Sigmoid colon (tissue), 7 donors: ENCODE data around the gene GOLGA7B. TPM values are rescaled to one million over a fixed set of nuclear protein-coding genes. Genes with fewer than 3 reads are reported as not detected.
A peak's percentile ranks its signal among the peaks of the same experiment; 100 is the strongest.

Experiments used
- DNase-seq: peaks from one replicate; pipeline ENCODE4 v3.0.0-alpha.2; 2019
- H3K27ac ChIP-seq, 4 donors: fragments of 200-600 bp; sonication (generic); one replicate each; pipeline ENCODE4 v1.5.1; 2016 to 2019; ENCODE audit warnings: mild to moderate bottlenecking in 1 of 4
- H3K27me3 ChIP-seq, 3 donors: fragments of 200-600 bp; sonication (generic); one replicate each; pipeline ENCODE4 v1.5.1; 2019; ENCODE audit warnings: mild to moderate bottlenecking in 1 of 3
- H3K36me3 ChIP-seq, 4 donors: fragments of 200-600 bp; sonication (generic); one replicate each; pipeline ENCODE4 v1.5.1; 2016 to 2019
- H3K4me1 ChIP-seq, 4 donors: fragments of 200-600 bp; sonication (generic); one replicate each; pipeline ENCODE4 v1.5.1; 2017 to 2019
- H3K4me3 ChIP-seq, 4 donors: fragments of 200-600 bp; sonication (generic); one replicate each; pipeline ENCODE4 v1.5.1; 2017 to 2019; ENCODE audit warnings: mild to moderate bottlenecking in 2 of 4, moderate library complexity in 1 of 4
- H3K9me3 ChIP-seq, 4 donors: fragments of 200-600 bp in 3 of 4; sonication (generic) in 3 of 4; one replicate each; pipeline versions ENCODE4 v1.5.1 to v1.6.1; 2013 to 2019
- EP300 ChIP-seq, 4 donors: sonication (generic); formaldehyde crosslinking; IDR thresholded peaks; one replicate each; pipeline ENCODE4 v1.6.1; 2017; ENCODE audit warnings: antibody characterized with exemption in 4 of 4
- POLR2A ChIP-seq, 2 donors: fragments of 450-650 bp; IDR thresholded peaks; one replicate each; pipeline ENCODE4 v1.6.1; 2016; ENCODE audit warnings: antibody characterized with exemption in 2 of 2, mild to moderate bottlenecking in 2 of 2, moderate library complexity in 2 of 2
- POLR2AphosphoS5 ChIP-seq, 4 donors: sonication (generic); formaldehyde crosslinking; IDR thresholded peaks; one replicate each; pipeline ENCODE4 v1.6.1; 2017; ENCODE audit warnings: antibody characterized with exemption in 4 of 4
- WGBS, 2 donors: extraction: QIAGEN DNeasy Blood & Tissue Kit; methylation state at CpG; one replicate each; pipeline ENCODE4 v1.1.7; 2013; 5-methylcytosine and 5-hydroxymethylcytosine counted together
- intact Hi-C: fragments of 100-400 bp; cut with DNase I; formaldehyde crosslinking; loops from one replicate; pipeline ENCODE4 v1.15.1; 2023
- polyA plus RNA-seq, 3 donors: library from polyadenylated mRNA; stranded (reverse); fragments of 200-250 nt; gene quantifications; one replicate each; pipeline ENCODE4 v1.2.3, GENCODE V29; 2013
- total RNA-seq, 4 donors: library from RNA; depleted of rRNA; stranded (reverse); fragments of >200 nt; gene quantifications; one replicate each; pipeline ENCODE4 v1.1.0, GENCODE V29; 2016
- TF ChIP-seq, protein P1 (sequence below), 4 experiments: fragments of 450-650 bp in 3 of 4; fragments of 200-600 bp in 1 of 4; IDR thresholded peaks; one replicate each; pipeline ENCODE4 v1.5.1; 2016 to 2019; ENCODE audit warnings: antibody characterized with exemption in 4 of 4, mild to moderate bottlenecking in 3 of 4, moderate library complexity in 2 of 4
- donor health status: healthy with polysubstance abuse.
- donor health status: Bipolar disorder and iron deficiency.
- donor health status: healthy.

GOLGA7B gene
- total and polyA plus RNA-seq, 7 donors, result 0.16 to 1.4 (median 0.71) TPM

DNA sequence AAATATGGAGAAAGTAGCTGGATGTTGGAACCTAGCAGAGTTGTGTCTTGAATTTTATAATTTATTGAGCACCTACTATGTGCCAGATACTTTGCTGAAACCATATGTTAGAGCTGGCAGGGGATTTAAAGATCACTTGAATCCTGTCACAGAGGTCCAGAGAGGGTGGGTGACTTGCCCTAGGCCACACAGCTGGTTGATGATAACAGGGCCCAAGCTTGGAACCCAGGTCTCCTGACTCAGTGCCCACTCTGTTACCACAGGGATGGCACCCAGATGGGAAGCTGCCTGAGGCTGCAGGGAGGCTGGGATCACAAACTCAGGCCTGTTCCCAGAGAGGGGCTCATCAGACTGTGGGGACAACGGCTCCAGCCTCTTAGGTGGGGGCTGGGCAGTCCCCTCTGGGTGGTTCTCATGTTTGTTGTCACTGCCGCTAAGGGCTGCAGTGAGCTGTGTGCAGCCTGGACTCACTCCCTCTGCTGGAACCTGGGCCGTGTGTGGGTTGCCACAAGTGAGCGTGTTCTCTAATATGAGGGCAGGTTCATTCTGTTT, 18.6 kb downstream of the GOLGA7B start:
- peaks cover 3 to 44% (median 5%) of the 10 kb centered on the region in 3 donors for H3K27me3 ChIP-seq
- TF ChIP-seq EP300 (IDR thresholded peaks at IDR 0.05) (no peak), POLR2A (IDR thresholded peaks at IDR 0.05) (no peak), POLR2AphosphoS5 (IDR thresholded peaks at IDR 0.05) (no peak)
- TF ChIP-seq, protein P1, sequence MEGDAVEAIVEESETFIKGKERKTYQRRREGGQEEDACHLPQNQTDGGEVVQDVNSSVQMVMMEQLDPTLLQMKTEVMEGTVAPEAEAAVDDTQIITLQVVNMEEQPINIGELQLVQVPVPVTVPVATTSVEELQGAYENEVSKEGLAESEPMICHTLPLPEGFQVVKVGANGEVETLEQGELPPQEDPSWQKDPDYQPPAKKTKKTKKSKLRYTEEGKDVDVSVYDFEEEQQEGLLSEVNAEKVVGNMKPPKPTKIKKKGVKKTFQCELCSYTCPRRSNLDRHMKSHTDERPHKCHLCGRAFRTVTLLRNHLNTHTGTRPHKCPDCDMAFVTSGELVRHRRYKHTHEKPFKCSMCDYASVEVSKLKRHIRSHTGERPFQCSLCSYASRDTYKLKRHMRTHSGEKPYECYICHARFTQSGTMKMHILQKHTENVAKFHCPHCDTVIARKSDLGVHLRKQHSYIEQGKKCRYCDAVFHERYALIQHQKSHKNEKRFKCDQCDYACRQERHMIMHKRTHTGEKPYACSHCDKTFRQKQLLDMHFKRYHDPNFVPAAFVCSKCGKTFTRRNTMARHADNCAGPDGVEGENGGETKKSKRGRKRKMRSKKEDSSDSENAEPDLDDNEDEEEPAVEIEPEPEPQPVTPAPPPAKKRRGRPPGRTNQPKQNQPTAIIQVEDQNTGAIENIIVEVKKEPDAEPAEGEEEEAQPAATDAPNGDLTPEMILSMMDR (IDR thresholded peaks at IDR 0.05), result no peak
- 85 to 86% methylated on average over 4 of the region's 4 CpGs for whole genome bisulfite sequencing, 2 donors
- H3K4me3 ChIP-seq, result no peak overlapping the region
- H3K4me1 ChIP-seq, result peaks cover 0 to 10% (median 7%) of the 10 kb centered on the region in 4 donors
- no peak for DNase-seq
- H3K36me3 ChIP-seq, result no peaks in the 10 kb centered on the region
- intact Hi-C loops, result no loop called here
- H3K9me3 ChIP-seq, result no peaks in the 10 kb centered on the region
- no peak overlapping the region for H3K27ac ChIP-seq

DNA sequence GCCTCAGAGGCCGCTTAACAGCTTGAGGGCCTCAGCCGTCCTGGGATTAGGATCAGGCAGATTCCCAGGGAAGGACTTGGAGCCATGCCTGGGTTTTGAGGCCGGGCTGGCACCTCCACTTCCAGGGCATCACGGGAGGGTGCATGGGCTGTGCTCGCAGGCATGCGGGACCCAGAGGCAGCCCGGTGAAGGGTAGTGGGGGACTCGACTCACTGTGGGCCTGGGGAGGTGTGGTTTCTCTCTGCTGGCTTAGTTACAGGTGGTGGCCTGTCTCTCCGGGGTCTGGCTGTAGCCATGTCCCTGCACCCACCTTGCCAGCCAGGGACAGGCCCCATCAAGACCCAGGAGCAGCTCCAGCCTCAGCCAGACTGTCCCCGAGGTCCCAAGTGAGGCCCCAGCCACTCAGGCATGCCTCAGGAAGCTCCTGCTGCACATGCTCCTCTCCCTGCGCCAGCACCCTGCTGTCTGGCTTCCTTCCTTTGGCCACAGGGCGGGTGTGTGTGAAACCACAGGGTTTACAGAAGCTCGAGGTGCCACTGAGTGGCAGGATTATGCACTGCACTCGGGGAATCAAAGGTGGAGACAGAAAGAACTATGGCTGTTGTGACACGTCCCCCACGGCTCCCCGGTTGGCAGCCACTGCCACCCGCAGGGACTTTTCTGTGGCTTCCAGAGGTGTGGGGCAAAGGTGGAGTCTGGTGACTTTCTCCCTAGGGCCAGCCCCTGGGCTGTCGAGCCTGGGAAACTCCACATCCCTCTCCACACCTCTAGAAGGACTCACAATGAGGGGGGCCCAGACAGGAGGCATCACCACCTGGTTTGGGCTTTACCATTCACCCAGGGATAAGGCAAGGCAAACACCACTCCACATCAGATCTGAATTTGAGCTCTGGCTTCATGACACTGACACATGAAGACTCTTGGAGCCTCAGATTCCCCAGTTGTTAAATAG, 19.7 kb downstream of the GOLGA7B start:
- Histone ChIP-seq H3K9me3 (no peaks in the 10 kb centered on the region), H3K36me3 (no peaks in the 10 kb centered on the region), H3K27me3 (peaks cover 3 to 35% (median 5%) of the 10 kb centered on the region in 3 donors), H3K27ac (no peak overlapping the region), H3K4me1 (peaks cover 0 to 10% (median 7%) of the 10 kb centered on the region in 4 donors), H3K4me3 (no peak overlapping the region)
- WGBS, 2 donors, result 17 to 25% methylated on average over 19 of the region's 19 CpGs
- DNase-seq, result peak; percentile 85
- TF ChIP-seq, protein P1 (IDR thresholded peaks at IDR 0.05), result peak; percentile 60 to 83 (median 70)
- no peak for TF ChIP-seq POLR2A (IDR thresholded peaks at IDR 0.05)
- intact Hi-C loops, result loop anchor here (1.0 kb wide), 1 partner anchor 77 kb away; no protein-coding TSS in a partner anchor

DNA sequence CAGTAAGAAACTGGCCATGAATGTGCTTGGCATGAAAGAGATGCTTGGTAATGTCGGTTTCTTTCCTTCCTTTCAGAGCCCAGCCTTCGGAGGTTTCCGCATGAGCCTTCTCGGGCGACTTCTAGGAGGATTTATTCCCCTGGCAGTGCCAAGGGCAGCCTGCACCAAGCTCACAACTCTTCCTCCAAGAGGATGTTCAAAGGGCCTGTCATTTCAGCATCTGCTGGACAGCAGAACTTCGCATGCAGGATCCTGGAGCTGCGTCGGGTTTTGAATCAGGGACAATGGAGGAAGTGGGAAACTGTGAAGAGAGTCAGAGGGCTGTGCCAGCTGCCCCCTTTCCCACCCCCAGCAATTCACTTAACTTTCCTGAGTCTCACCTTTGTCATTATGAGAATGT, 21.3 kb downstream of the GOLGA7B start:
- H3K4me1 ChIP-seq, result peaks cover 0 to 10% (median 7%) of the 10 kb centered on the region in 4 donors
- DNase-seq, result peak; percentile 10
- intact Hi-C loops, result no loop called here
- no peak overlapping the region for H3K4me3 ChIP-seq
- TF ChIP-seq EP300 (IDR thresholded peaks at IDR 0.05), result no peak
- TF ChIP-seq POLR2A (IDR thresholded peaks at IDR 0.05), result no peak
- no peaks in the 10 kb centered on the region for H3K36me3 ChIP-seq
- 81 to 90% methylated on average over 8 of the region's 8 CpGs for WGBS, 2 donors
- H3K9me3 ChIP-seq, result no peaks in the 10 kb centered on the region
- H3K27ac ChIP-seq, result no peak overlapping the region
- H3K27me3 ChIP-seq, result peaks cover 0 to 27% (median 0%) of the 10 kb centered on the region in 3 donors

DNA sequence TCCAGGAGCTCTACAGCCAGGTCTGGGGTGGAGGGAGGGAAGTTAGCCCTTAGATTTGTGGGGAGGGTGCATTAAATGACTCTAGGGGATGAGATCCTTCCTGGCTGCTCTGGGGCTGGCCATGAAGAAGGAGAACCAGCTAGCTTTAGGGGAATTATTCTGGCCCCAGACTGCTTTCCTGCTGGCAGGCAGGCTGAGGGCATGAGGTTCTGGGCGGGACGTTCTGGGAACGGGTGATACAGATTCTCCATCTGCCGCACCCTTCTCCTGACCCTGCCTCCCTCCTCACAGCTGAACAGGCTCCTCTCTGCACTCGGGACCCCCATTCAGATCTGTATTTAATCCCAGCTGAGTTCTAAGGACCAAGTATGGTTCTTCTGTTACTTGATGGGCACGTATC, 23.9 kb downstream of the GOLGA7B start:
- DNase-seq, result peak; percentile 33
- H3K36me3 ChIP-seq, result no peaks in the 10 kb centered on the region
- WGBS, 2 donors, result 35 to 70% methylated on average over 6 of the region's 6 CpGs
- no peak overlapping the region for H3K4me3 ChIP-seq
- peaks cover 0 to 14% (median 0%) of the 10 kb centered on the region in 3 donors for H3K27me3 ChIP-seq
- no peak overlapping the region for H3K27ac ChIP-seq
- H3K9me3 ChIP-seq, result no peaks in the 10 kb centered on the region
- peaks cover 0 to 10% (median 7%) of the 10 kb centered on the region in 4 donors for H3K4me1 ChIP-seq
- TF ChIP-seq POLR2A (IDR thresholded peaks at IDR 0.05), result no peak
- no peak for TF ChIP-seq EP300 (IDR thresholded peaks at IDR 0.05)
- TF ChIP-seq POLR2AphosphoS5 (IDR thresholded peaks at IDR 0.05), result no peak
- TF ChIP-seq, protein P1 (IDR thresholded peaks at IDR 0.05), result no peak
- intact Hi-C loops, result no loop called here

DNA sequence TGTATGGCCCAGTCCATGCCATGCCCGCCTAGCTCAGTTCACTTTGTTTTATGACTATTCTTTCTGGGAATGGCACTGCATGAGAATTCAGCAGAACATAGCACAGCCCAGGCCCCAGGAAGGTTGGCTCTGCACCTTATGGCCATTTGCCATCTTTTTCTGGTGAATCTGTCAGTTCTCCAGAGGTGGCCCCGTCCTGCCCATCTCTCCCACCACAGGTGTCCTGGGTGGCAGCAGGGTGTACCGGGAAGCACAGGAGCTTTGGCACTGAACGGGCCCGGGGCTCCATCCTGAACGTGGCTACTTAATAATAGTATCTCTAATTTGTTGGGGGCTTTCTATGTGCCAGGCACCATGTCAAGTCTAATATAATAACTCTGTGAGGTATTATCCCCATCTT, 24.7 kb downstream of the GOLGA7B start:
- Histone ChIP-seq H3K36me3 (no peaks in the 10 kb centered on the region), H3K4me1 (peaks cover 0 to 3% (median 1%) of the 10 kb centered on the region in 4 donors), H3K4me3 (no peak overlapping the region), H3K27me3 (peaks cover 0 to 14% (median 0%) of the 10 kb centered on the region in 3 donors), H3K9me3 (no peaks in the 10 kb centered on the region), H3K27ac (no peak overlapping the region)
- WGBS, 2 donors, result 70 to 88% methylated on average over 6 of the region's 6 CpGs
- peak; percentile 37 for DNase-seq
- TF ChIP-seq, protein P1 (IDR thresholded peaks at IDR 0.05), result no peak
- no peak for TF ChIP-seq EP300 (IDR thresholded peaks at IDR 0.05)
- TF ChIP-seq POLR2AphosphoS5 (IDR thresholded peaks at IDR 0.05), result no peak
- TF ChIP-seq POLR2A (IDR thresholded peaks at IDR 0.05), result no peak
- intact Hi-C loops, result no loop called here
